Large intestine (tissue), 3 donors: ENCODE measurements around the gene MTUS2. TPM values are rescaled to one million over a fixed set of nuclear protein-coding genes. Genes with fewer than 3 reads are reported as not detected.
A peak's percentile ranks its signal among the peaks of the same experiment; 100 is the strongest.

Experiments used
- DNase-seq, 2 donors: peaks; one replicate each; pipeline versions ENCODE4 v3.0.0 to v3.0.0-alpha.2; 2013
- H3K27ac ChIP-seq: one replicate; pipeline ENCODE4 v1.5.1; 2013; ENCODE audit warnings: low read length
- H3K27me3 ChIP-seq: 2 replicates; pipeline ENCODE4 v1.6.1; 2013; ENCODE audit warnings: low read length; ENCODE audit not compliant: control insufficient read depth, insufficient read depth
- H3K36me3 ChIP-seq: 2 replicates; pipeline ENCODE4 v1.6.1; 2013; ENCODE audit warnings: low read length; ENCODE audit not compliant: control insufficient read depth, insufficient read depth
- H3K4me1 ChIP-seq: one replicate; pipeline ENCODE4 v1.6.1; 2013; ENCODE audit warnings: low read length; ENCODE audit not compliant: control insufficient read depth, insufficient read depth
- H3K4me3 ChIP-seq: one replicate; pipeline ENCODE4 v1.5.1; 2013; ENCODE audit warnings: low read length
- H3K9me3 ChIP-seq: one replicate; pipeline ENCODE4 v1.6.1; 2013; ENCODE audit warnings: mild to moderate bottlenecking, low read depth, low read length, moderate library complexity; ENCODE audit not compliant: control insufficient read depth
- WGBS: methylation state at CpG from one replicate; pipeline ENCODE4 v1.1.5; 2013; ENCODE audit warnings: low lambda C conversion rate; ENCODE audit not compliant: insufficient coverage; 5-methylcytosine and 5-hydroxymethylcytosine counted together
- polyA plus RNA-seq: library from polyadenylated mRNA; unstranded; fragments of 120-200 nt; gene quantifications from one replicate; pipeline ENCODE4 v1.2.1, GENCODE V29; 2013

The MTUS2 gene
- polyA plus RNA-seq, 1 donor: 1.9 TPM

DNA sequence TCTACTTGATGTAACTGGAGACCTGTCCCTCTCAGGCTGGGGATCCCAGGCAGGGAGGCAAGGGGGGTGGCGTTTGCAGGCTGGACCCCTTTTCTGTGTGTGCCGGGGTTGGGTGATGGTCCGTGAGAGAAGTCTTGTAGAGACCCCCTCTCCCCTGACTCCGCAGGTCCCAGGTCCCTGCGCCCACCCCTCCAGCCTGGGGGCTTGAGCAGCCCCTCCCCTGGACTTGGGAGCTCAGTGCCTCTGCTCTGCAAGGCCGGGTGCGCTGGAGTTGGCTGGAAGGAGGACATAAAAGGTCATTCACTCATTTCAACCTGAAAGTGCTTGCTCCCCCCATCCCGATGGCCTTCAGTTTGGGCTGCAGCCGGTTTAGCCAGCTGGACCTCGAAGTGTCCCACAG is 685.8 kb downstream of the MTUS2 start:
- H3K4me1 ChIP-seq: peaks cover 11% of the 10 kb centered on the region
- DNase-seq: no peak
- H3K36me3 ChIP-seq: peaks cover 2% of the 10 kb centered on the region
- H3K4me3 ChIP-seq: no peak overlapping the region
- no CpG with 5 or more reads among the region's 10 CpGs for WGBS
- peaks cover 26% of the 10 kb centered on the region for H3K27me3 ChIP-seq
- no peaks in the 10 kb centered on the region for H3K9me3 ChIP-seq
- no peak overlapping the region for H3K27ac ChIP-seq

DNA sequence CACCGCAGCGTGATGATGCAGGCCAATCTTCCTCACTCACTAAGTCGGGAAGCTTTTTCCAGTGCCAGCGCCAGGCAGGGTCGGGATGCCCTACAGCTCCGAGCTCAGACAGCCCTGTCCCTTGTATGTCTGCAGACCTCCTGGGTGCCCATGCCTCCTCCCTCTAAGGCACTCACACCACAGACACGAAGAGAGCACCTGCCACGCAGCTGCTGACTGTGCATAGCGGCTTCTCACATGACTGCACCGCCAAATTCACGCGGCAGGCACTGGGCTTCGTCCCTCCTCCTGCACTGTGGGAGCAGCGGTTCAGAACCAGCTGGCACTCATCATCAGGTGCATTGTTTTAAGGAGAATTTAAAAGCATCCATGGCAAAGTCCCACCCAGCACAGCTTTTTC is 687.2 kb downstream of the MTUS2 start:
- WGBS: no CpG with 5 or more reads among the region's 14 CpGs
- peaks cover 11% of the 10 kb centered on the region for H3K4me1 ChIP-seq
- H3K36me3 ChIP-seq: peaks cover 5% of the 10 kb centered on the region
- H3K27ac ChIP-seq: no peak overlapping the region
- no peak for DNase-seq
- H3K27me3 ChIP-seq: peaks cover 20% of the 10 kb centered on the region
- H3K4me3 ChIP-seq: no peak overlapping the region
- H3K9me3 ChIP-seq: no peaks in the 10 kb centered on the region

DNA sequence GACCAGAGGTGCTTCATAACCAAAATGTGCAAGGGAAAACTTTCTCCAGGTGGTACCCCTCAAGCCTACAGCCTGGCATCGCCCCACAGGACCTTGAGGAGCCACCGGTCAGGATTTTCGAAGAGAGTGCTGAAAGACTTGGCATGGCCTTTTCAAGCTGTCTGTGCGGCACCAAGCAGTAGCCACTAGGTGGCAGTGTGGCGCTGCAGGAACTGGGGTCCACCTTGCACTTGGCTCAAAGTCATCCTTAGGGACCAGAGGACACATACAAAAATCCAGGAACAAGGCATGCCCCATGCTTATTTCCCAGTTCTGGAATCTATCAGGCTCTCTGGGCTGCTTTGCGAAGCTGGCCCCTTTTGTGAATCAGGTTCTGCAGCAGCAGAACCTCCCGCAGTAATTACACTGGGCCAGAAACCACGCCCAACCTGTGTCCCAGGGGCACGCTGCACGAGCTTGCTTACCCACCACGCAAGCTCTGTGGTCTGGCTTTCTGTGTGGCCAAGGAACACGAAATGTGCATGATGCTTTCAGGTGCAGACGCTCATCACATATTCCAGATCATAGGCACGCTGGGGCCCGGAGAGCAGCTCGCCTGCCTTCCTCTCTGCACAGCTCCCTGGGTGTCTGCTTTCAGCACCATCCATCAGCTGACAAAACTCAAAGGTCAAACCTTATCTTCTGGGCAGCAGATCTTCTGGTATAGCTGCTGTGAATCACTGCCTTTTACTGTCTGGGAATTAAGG is 688.2 kb downstream of the MTUS2 start:
- Histone ChIP-seq H3K27me3 (peaks cover 11% of the 10 kb centered on the region), H3K4me3 (no peak overlapping the region), H3K27ac (peak overlapping the region; percentile 81), H3K4me1 (peaks cover 11% of the 10 kb centered on the region), H3K9me3 (no peaks in the 10 kb centered on the region), H3K36me3 (peaks cover 5% of the 10 kb centered on the region)
- no CpG with 5 or more reads among the region's 16 CpGs for WGBS
- peak; percentile 88 to 95 for DNase-seq

DNA sequence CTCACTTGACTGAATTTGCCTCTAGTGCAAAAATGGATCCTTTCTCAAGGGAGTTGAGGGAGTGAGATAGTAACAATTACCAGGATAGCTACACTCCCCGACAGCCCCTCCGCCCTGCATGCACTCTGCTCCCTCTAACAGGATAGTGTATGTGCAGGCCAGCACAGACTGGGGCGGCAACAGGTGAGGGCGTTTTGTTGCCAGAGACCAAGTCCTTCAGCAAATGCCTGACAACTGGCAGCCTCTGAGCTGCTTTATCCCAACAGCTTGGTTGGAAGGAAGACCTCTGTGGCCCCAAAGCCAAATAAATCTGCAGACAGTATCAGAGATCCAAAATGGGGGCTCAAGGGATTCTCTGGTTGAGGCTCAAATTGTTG is 688.7 kb downstream of the MTUS2 start:
- Histone ChIP-seq H3K27me3 (peaks cover 10% of the 10 kb centered on the region), H3K27ac (peak overlapping the region; percentile 81), H3K4me1 (peaks cover 11% of the 10 kb centered on the region)

DNA sequence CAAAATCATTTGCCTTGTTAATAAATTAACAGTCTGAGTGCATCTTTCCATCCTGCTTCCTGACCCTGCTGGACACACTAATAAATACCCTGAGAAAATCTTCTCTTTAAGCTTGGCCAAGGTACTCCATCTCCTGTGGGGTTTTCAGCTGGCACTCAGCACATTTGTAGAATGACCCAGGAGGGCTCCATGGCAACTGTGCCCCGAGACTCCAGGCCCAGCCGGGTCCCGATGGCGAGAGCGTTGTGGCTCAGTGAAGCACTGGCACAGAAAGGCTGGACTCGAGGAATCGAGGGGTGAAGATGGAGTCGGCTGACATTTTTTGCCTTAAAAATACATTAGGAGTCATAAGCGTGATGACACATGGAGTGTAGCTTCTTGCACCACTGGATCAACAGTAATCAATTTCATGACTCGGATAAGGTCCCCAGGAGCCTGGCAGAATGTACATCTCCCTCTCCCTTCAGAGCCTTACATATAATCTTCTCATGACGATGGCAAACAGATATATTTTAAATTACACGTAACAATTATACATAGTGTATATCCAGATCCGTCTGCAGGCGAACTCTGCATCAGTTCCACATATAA is 690.0 kb downstream of the MTUS2 start:
- peaks cover 3% of the 10 kb centered on the region for H3K27me3 ChIP-seq
- no peaks in the 10 kb centered on the region for H3K9me3 ChIP-seq
- peaks cover 16% of the 10 kb centered on the region for H3K36me3 ChIP-seq
- WGBS: no CpG with 5 or more reads among the region's 14 CpGs
- H3K4me3 ChIP-seq: no peak overlapping the region
- DNase-seq: no peak
- peaks cover 11% of the 10 kb centered on the region for H3K4me1 ChIP-seq
- no peak overlapping the region for H3K27ac ChIP-seq

More for the DNA sequence above, 688.7 kb downstream of the MTUS2 start:
- DNase-seq: no peak
- no peaks in the 10 kb centered on the region for H3K9me3 ChIP-seq
- H3K4me3 ChIP-seq: no peak overlapping the region
- no CpG with 5 or more reads among the region's 4 CpGs for WGBS
- H3K36me3 ChIP-seq: peaks cover 11% of the 10 kb centered on the region

DNA sequence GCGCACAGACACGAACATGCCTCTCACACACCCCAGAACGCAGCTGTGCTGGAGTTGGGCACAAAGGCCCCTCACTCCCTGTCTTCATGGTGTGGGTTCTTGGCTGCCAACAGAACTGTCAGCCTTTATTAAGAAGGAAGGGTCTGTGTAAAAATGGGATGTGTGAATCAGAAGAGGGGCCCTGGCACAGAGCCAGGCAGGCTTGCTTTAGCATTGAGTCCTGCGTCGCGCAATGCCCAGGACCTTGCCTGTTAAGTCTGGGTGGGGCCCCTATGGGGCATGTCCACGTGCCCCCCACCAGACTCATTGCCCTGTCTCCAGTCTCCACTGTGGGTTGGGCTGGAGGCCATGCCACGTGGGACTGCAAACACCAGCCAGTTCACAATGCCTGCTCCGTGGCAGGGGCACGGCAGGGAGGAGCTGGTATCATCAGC is 690.5 kb downstream of the MTUS2 start:
- no peak for DNase-seq
- H3K4me1 ChIP-seq: peaks cover 11% of the 10 kb centered on the region
- H3K27ac ChIP-seq: no peak overlapping the region
- no CpG with 5 or more reads among the region's 10 CpGs for WGBS
- peaks cover 20% of the 10 kb centered on the region for H3K36me3 ChIP-seq
- H3K9me3 ChIP-seq: no peaks in the 10 kb centered on the region
- H3K4me3 ChIP-seq: no peak overlapping the region
- no peaks in the 10 kb centered on the region for H3K27me3 ChIP-seq

DNA sequence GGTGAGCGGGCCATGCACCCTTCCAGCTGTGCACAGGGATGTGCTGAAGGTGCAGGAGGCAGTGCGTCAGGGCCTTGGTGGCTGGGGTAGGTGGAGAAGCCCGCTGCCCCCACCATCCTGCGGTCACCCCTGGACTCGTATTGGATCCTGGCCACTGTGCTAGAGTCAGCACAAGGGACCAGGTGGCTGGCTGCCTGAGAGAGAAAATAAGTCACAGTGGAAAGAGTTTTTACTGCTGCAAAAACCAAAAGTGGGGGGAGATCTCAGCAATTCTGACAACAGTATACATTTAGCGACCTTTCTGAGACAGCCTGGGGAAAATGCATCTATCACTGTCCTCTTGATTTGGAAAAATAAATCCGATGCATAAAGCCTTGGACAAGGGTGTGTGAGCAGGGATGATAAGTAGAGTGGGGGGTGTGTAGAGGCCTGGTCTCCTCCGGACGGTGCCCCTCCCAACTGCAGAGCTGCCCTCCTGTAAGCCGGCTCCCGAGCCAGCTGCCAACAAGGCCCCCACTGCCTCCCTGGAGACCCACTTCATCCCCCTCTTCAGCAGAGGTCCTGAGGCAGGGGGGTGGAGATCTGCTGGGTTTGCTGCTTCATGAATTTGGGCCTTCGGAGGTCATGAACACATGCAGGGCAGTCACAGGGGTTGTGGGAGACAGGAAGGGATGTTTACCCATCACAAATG is 691.1 kb downstream of the MTUS2 start:
- H3K4me1 ChIP-seq: peaks cover 11% of the 10 kb centered on the region
- H3K36me3 ChIP-seq: peaks cover 24% of the 10 kb centered on the region
- DNase-seq: no peak
- WGBS: no CpG with 5 or more reads among the region's 12 CpGs
- no peaks in the 10 kb centered on the region for H3K9me3 ChIP-seq
- no peaks in the 10 kb centered on the region for H3K27me3 ChIP-seq
- H3K27ac ChIP-seq: no peak overlapping the region
- no peak overlapping the region for H3K4me3 ChIP-seq

DNA sequence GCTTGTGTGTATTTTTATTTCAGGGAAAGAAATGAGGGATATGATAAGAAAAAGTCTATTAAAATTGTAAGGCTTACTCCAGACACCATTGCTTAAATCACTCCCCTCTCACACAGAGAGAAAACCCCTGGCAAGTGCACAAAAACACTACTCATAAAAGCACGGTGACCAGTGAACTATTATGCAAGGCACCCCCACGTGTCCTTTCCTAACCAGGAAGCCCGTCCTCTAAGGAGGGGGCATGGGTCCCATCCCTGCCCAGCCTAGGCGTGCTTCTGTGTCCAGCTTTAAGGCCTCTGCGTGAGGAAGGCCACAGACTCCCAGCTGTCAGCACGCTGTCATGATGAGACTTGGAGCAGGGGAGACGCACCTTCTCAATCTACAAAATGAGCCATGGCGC is 691.8 kb downstream of the MTUS2 start:
- 92% methylated on average over 2 of the region's 8 CpGs for WGBS
- H3K9me3 ChIP-seq: no peaks in the 10 kb centered on the region
- no peak overlapping the region for H3K4me3 ChIP-seq
- no peak for DNase-seq
- peaks cover 11% of the 10 kb centered on the region for H3K4me1 ChIP-seq
- peaks cover 29% of the 10 kb centered on the region for H3K36me3 ChIP-seq
- H3K27ac ChIP-seq: no peak overlapping the region
- H3K27me3 ChIP-seq: no peaks in the 10 kb centered on the region

DNA sequence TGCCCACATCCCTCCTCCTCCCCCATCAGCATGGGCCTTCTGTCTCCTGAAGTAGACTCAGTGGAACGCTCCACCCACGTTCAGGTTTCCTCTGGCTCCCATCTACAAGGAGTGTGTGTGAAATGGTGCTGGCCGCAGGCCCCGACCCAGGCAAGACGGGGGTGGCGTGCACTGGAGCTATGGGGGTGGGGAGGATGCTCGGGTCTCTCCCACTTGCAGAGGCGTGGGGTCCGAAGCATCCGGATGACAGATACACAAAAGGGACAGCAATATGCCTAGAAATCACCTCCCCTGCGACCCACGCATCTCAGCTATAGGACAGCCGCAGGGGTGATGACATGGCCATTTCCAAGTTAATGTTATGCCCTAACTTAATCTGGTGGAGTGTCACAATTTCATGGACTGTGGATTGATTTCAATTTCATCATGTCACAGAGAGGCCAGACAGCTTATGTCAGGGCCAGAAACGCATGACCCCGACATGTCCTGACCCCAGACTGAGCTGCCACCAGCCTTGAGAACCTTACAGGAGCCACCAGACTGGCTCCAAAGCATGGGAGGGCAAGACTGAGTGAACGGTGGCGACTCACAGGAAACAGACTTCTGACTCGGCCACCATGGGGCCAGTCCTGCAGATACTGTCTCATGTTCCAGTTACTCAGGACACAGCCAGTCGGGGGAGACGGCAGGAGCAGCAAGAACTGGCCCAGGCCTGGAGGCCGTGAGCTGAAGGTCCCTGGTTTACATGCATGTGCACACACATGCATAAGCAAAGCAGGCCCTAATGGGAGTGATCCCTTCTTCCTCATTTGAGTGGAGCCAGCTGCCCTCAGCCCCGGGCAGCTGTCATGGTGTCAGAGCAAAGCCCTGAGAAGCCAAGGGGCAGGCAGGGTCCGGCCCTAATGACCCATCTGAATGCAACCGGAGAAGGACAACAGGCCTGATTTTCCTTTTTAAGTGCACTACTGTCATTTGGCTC is 693.2 kb downstream of the MTUS2 start:
- H3K4me3 ChIP-seq: no peak overlapping the region
- DNase-seq: no peak
- H3K27me3 ChIP-seq: no peaks in the 10 kb centered on the region
- no CpG with 5 or more reads among the region's 24 CpGs for WGBS
- peaks cover 38% of the 10 kb centered on the region for H3K36me3 ChIP-seq
- no peak overlapping the region for H3K27ac ChIP-seq
- H3K4me1 ChIP-seq: peaks cover 10% of the 10 kb centered on the region
- H3K9me3 ChIP-seq: no peaks in the 10 kb centered on the region
